Mesenchymal stem cell (in vitro differentiated cells and primary cell): ENCODE measurements around the gene GPR31.
"Not testable (repeated sequence)": the region's sequence is repeated elsewhere in the genome, so short reads cannot be mapped to it uniquely, and the experiment has no call there.

Experiments
- DNase-seq: peaks from one replicate; pipeline ENCODE4 v3.0.0-alpha.2; 2013
- H2AFZ ChIP-seq: one replicate; pipeline ENCODE4 v1.6.1; 2013; ENCODE audit warnings: low read depth, mild to moderate bottlenecking, control low read depth, inconsistent platforms, low read length, moderate library complexity
- H2AK5ac ChIP-seq: 2 replicates; pipeline ENCODE4 v1.6.1; 2013; ENCODE audit warnings: low read length, moderate library complexity, mild to moderate bottlenecking, inconsistent platforms; ENCODE audit not compliant: severe bottlenecking
- H2BK120ac ChIP-seq: one replicate; pipeline ENCODE4 v1.6.1; 2013; ENCODE audit warnings: low read depth, mild to moderate bottlenecking, inconsistent platforms, low read length, moderate library complexity
- H2BK12ac ChIP-seq, 2 experiments: one replicate each; pipeline ENCODE4 v1.6.1; 2013; ENCODE audit warnings: inconsistent platforms in 2 of 2, low read length in 2 of 2, mild to moderate bottlenecking in 2 of 2, moderate library complexity in 2 of 2, control low read depth in 1 of 2
- H2BK15ac ChIP-seq: one replicate; pipeline ENCODE4 v1.6.1; 2013; ENCODE audit warnings: mild to moderate bottlenecking, low read depth, inconsistent platforms; ENCODE audit not compliant: poor library complexity, severe bottlenecking
- H2BK5ac ChIP-seq: 2 replicates; pipeline ENCODE4 v1.6.1; 2013; ENCODE audit warnings: low read depth, mild to moderate bottlenecking, low read length, control low read depth, inconsistent platforms; ENCODE audit not compliant: poor library complexity, severe bottlenecking
- H3K14ac ChIP-seq, 2 experiments: one replicate each; pipeline ENCODE4 v1.6.1; 2013; ENCODE audit warnings: inconsistent platforms in 2 of 2, low read length in 2 of 2, control low read depth in 1 of 2, mild to moderate bottlenecking in 1 of 2, moderate library complexity in 1 of 2
- H3K18ac ChIP-seq, 2 experiments: one replicate each; pipeline ENCODE4 v1.6.1; 2013; ENCODE audit warnings: inconsistent platforms in 2 of 2, low read length in 2 of 2, control low read depth in 1 of 2, low read depth in 1 of 2, mild to moderate bottlenecking in 1 of 2
- H3K23ac ChIP-seq, 2 experiments: one replicate each; pipeline ENCODE4 v1.6.1; 2013; ENCODE audit warnings: inconsistent platforms in 2 of 2, low read length in 2 of 2, mild to moderate bottlenecking in 2 of 2, moderate library complexity in 2 of 2, control low read depth in 1 of 2
- H3K27ac ChIP-seq: 2 replicates; pipeline ENCODE4 v1.5.1; 2013; ENCODE audit warnings: mild to moderate bottlenecking, moderate library complexity, low read length, control low read depth, inconsistent platforms; ENCODE audit not compliant: poor library complexity, severe bottlenecking
- H3K27me3 ChIP-seq, 2 experiments: 2 replicates each; pipeline versions ENCODE4 v1.6.1 to v1.7.0; 2013; ENCODE audit warnings: low read length in 2 of 2, mild to moderate bottlenecking in 2 of 2, moderate library complexity in 2 of 2, control low read depth in 1 of 2, inconsistent platforms in 1 of 2; ENCODE audit not compliant: control insufficient read depth in 1 of 2, insufficient read depth in 1 of 2
- H3K36me3 ChIP-seq, 2 experiments: 2 replicates each; pipeline versions ENCODE4 v1.6.1 to v1.7.0; 2013; ENCODE audit warnings: low read length in 2 of 2, control low read depth in 1 of 2, inconsistent platforms in 1 of 2, low read depth in 1 of 2, mild to moderate bottlenecking in 1 of 2; ENCODE audit not compliant: insufficient read depth in 2 of 2, control insufficient read depth in 1 of 2
- H3K4ac ChIP-seq, 2 experiments: one replicate each; pipeline ENCODE4 v1.6.1; 2013; ENCODE audit warnings: inconsistent platforms in 2 of 2, low read length in 2 of 2, mild to moderate bottlenecking in 2 of 2, moderate library complexity in 2 of 2, control low read depth in 1 of 2, low read depth in 1 of 2
- H3K4me1 ChIP-seq: 2 replicates; pipeline ENCODE4 v1.6.1; 2013; ENCODE audit warnings: low read depth, low read length, control low read depth; ENCODE audit not compliant: control insufficient read depth, insufficient read depth
- H3K4me2 ChIP-seq: 2 replicates; pipeline ENCODE4 v1.6.1; 2013; ENCODE audit warnings: low read length, mild to moderate bottlenecking, inconsistent platforms; ENCODE audit not compliant: poor library complexity, severe bottlenecking
- H3K4me3 ChIP-seq, 2 experiments: 2 replicates each; pipeline versions ENCODE4 v1.5.1 to v1.7.0; 2013; ENCODE audit warnings: low read length in 2 of 2, mild to moderate bottlenecking in 2 of 2, control low read depth in 1 of 2, low read depth in 1 of 2; ENCODE audit not compliant: insufficient read depth in 1 of 2
- H3K79me1 ChIP-seq: replicated peaks from 2 replicates; pipeline ENCODE4 v1.6.1; 2013; ENCODE audit warnings: mild to moderate bottlenecking, control low read depth, low read length, inconsistent platforms; ENCODE audit not compliant: poor library complexity, severe bottlenecking
- H3K9ac ChIP-seq: 2 replicates; pipeline ENCODE4 v1.7.0; 2013; ENCODE audit warnings: mild to moderate bottlenecking, low read length, moderate library complexity
- H3K9me3 ChIP-seq: 2 replicates; pipeline ENCODE4 v1.7.0; 2013; ENCODE audit warnings: mild to moderate bottlenecking, low read length; ENCODE audit not compliant: control insufficient read depth
- H4K8ac ChIP-seq: one replicate; pipeline ENCODE4 v1.6.1; 2013; ENCODE audit warnings: inconsistent platforms, mild to moderate bottlenecking, low read length, moderate library complexity
- H4K91ac ChIP-seq: one replicate; pipeline ENCODE4 v1.6.1; 2013; ENCODE audit warnings: mild to moderate bottlenecking, low read length, inconsistent platforms
- WGBS: methylation state at CpG from one replicate; pipeline ENCODE4 v1.1.7; 2013; ENCODE audit warnings: mixed read lengths; 5-methylcytosine and 5-hydroxymethylcytosine counted together

GPR31 gene

GRCh38 chr6:167177271-167177670, 19.5 kb upstream of the GPR31 start:
- not testable (repeated sequence) for H3K4me2 ChIP-seq

DNA sequence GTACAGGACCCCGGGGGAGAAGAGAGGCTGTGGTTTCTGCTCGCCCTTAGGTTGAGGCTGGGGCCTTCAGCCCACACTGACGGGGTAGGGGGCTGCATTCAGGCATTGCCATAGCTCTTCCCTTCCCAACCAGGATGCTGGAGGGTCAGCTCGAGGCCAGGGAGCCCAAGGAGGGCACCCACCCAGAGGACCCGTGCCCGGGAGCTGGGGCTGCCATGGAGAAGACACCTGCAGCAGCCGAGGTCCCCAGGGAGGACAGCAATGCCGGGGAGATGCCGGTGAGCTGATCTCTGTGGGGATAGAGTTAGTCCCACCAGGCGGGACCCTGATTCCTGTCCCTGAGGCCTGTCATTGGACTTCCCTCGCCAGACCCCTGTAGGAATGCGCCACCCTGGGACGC, 14.2 kb upstream of the GPR31 start:
- not testable (repeated sequence) for H3K9ac ChIP-seq, H3K4ac ChIP-seq, H2AFZ ChIP-seq, H2BK120ac ChIP-seq, H4K8ac ChIP-seq, H2AK5ac ChIP-seq, H3K4me2 ChIP-seq, H3K14ac ChIP-seq, H3K4me3 ChIP-seq, H3K9me3 ChIP-seq, DNase-seq, H4K91ac ChIP-seq, H3K36me3 ChIP-seq, H3K79me1 ChIP-seq, H3K18ac ChIP-seq, H3K27ac ChIP-seq, H3K4me1 ChIP-seq, H3K27me3 ChIP-seq, H2BK5ac ChIP-seq, H2BK12ac ChIP-seq, H3K23ac ChIP-seq, H2BK15ac ChIP-seq
- 81% methylated on average over 10 of the region's 13 CpGs for WGBS

More at GRCh38 chr6:167177271-167177670, 19.5 kb upstream of the GPR31 start:
- not testable (repeated sequence) for H2AFZ ChIP-seq, H4K8ac ChIP-seq, H3K4ac ChIP-seq, H3K4me1 ChIP-seq, H3K18ac ChIP-seq, H3K4me3 ChIP-seq, H2BK12ac ChIP-seq, DNase-seq, H4K91ac ChIP-seq, H3K23ac ChIP-seq, H3K79me1 ChIP-seq, H3K36me3 ChIP-seq, H2AK5ac ChIP-seq, H3K9me3 ChIP-seq, H2BK120ac ChIP-seq, H2BK15ac ChIP-seq, H3K9ac ChIP-seq, H3K14ac ChIP-seq, H3K27me3 ChIP-seq, H2BK5ac ChIP-seq, H3K27ac ChIP-seq
- WGBS: 93% methylated on average over 10 of the region's 14 CpGs

GRCh38 chr6:167171300-167171699, 13.5 kb upstream of the GPR31 start:
- not testable (repeated sequence) for H2AK5ac ChIP-seq, H3K9me3 ChIP-seq, H3K14ac ChIP-seq, H3K4me3 ChIP-seq, H3K27ac ChIP-seq, H4K8ac ChIP-seq, H3K79me1 ChIP-seq, H3K9ac ChIP-seq, H2AFZ ChIP-seq, H3K4me2 ChIP-seq, H3K4me1 ChIP-seq, H3K27me3 ChIP-seq, H2BK12ac ChIP-seq, H2BK120ac ChIP-seq, H4K91ac ChIP-seq, H2BK15ac ChIP-seq, H2BK5ac ChIP-seq, H3K4ac ChIP-seq, H3K18ac ChIP-seq, H3K36me3 ChIP-seq, DNase-seq, H3K23ac ChIP-seq
- WGBS: 93% methylated on average over 11 of the region's 11 CpGs

GRCh38 chr6:167169867-167170266, 12.1 kb upstream of the GPR31 start:
- not testable (repeated sequence) for H3K9ac ChIP-seq, H2AK5ac ChIP-seq, H3K23ac ChIP-seq, H3K79me1 ChIP-seq, H3K9me3 ChIP-seq, H3K4me3 ChIP-seq, H4K8ac ChIP-seq, H3K27ac ChIP-seq, DNase-seq, H2BK120ac ChIP-seq, H3K27me3 ChIP-seq, H2BK5ac ChIP-seq, H2BK12ac ChIP-seq, H4K91ac ChIP-seq, H3K14ac ChIP-seq, H3K4ac ChIP-seq, H2AFZ ChIP-seq, H2BK15ac ChIP-seq, H3K4me2 ChIP-seq, H3K18ac ChIP-seq, H3K36me3 ChIP-seq, H3K4me1 ChIP-seq
- WGBS: no CpG with 5 or more reads among the region's 13 CpGs
